ENCODE data around the gene SLC19A1. TPM values are rescaled to one million over a fixed set of nuclear protein-coding genes. Genes with fewer than 3 reads are reported as not detected.
A peak's percentile ranks its signal among the peaks of the same experiment; 100 is the strongest.
"Not testable (repeated sequence)": the region's sequence is repeated elsewhere in the genome, so short reads cannot be mapped to it uniquely, and the experiment has no call there.

Gene SLC19A1
- total and polyA plus RNA-seq, 2 donors from 2014 or later: 5.1 to 7.2 TPM

DNA sequence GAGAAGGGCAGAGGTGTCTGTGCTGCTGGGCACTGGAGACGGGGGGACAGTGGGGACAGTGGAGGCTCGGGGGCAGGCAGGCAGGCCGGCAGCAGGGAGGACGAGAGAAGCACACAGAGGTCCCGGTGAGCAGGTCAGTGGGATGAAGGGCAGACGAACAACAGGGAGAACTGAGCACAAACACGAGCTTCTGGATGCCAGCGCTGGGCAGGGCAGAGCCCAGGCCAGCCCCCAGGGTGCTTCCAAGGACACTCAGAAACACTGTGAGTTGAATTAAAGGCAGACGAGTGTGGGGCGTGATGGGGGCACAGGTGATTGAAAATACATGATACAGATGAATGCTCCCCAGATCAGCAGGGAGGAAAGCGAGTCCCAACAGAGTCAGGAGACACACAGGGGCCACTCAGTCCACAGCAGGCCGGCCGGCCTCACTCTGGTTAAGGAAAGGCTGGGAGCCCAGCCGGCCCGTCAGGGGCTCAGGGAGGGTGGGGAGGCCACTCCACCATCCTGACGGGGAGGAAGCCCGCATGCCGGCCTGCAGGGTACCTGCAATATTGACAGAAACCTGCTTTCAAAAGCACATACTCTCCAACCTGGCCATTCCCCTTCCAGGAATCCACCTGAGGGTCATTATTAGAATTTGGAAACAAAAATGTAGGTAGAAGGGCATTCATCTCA lies 14.1 kb downstream of the SLC19A1 start:
- no peak for FAIRE-seq
- intact Hi-C loops (cut with DNase I): no loop called here
- H3K27ac ChIP-seq (ENCODE audit: low read depth in 2 of 2, low read length in 2 of 2): peak overlapping the region; percentile 37 to 51
- H3K9me3 ChIP-seq (ENCODE audit: control insufficient read depth in 2 of 3, insufficient read depth in 1 of 3, low read length in 3 of 3): no peaks in the 10 kb centered on the region
- no peaks in the 10 kb centered on the region for H3K27me3 ChIP-seq (ENCODE audit: control insufficient read depth, insufficient read depth, low read length)
- H3K4me1 ChIP-seq (ENCODE audit: control insufficient read depth in 2 of 3, insufficient read depth in 2 of 3, low read depth in 1 of 3, low read length in 3 of 3): peaks cover 0 to 24% (median 17%) of the 10 kb centered on the region in 3 donors
- no peak overlapping the region for H3K4me3 ChIP-seq (ENCODE audit: low read length in 3 of 3)
- H3K9ac ChIP-seq (ENCODE audit: low read length in 3 of 3): no peak overlapping the region
- TF ChIP-seq, protein P1, sequence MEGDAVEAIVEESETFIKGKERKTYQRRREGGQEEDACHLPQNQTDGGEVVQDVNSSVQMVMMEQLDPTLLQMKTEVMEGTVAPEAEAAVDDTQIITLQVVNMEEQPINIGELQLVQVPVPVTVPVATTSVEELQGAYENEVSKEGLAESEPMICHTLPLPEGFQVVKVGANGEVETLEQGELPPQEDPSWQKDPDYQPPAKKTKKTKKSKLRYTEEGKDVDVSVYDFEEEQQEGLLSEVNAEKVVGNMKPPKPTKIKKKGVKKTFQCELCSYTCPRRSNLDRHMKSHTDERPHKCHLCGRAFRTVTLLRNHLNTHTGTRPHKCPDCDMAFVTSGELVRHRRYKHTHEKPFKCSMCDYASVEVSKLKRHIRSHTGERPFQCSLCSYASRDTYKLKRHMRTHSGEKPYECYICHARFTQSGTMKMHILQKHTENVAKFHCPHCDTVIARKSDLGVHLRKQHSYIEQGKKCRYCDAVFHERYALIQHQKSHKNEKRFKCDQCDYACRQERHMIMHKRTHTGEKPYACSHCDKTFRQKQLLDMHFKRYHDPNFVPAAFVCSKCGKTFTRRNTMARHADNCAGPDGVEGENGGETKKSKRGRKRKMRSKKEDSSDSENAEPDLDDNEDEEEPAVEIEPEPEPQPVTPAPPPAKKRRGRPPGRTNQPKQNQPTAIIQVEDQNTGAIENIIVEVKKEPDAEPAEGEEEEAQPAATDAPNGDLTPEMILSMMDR (IDR thresholded peaks at IDR 0.05; ENCODE audit: borderline replicate concordance, extremely low read depth, insufficient read depth): no peak
- DNase-seq: peak in 2 of 5 donors; percentile 28 to 70
- peaks cover 0 to 9% (median 6%) of the 10 kb centered on the region in 3 donors for H3K36me3 ChIP-seq (ENCODE audit: control insufficient read depth in 2 of 3, insufficient read depth in 3 of 3, low read length in 3 of 3)

DNA sequence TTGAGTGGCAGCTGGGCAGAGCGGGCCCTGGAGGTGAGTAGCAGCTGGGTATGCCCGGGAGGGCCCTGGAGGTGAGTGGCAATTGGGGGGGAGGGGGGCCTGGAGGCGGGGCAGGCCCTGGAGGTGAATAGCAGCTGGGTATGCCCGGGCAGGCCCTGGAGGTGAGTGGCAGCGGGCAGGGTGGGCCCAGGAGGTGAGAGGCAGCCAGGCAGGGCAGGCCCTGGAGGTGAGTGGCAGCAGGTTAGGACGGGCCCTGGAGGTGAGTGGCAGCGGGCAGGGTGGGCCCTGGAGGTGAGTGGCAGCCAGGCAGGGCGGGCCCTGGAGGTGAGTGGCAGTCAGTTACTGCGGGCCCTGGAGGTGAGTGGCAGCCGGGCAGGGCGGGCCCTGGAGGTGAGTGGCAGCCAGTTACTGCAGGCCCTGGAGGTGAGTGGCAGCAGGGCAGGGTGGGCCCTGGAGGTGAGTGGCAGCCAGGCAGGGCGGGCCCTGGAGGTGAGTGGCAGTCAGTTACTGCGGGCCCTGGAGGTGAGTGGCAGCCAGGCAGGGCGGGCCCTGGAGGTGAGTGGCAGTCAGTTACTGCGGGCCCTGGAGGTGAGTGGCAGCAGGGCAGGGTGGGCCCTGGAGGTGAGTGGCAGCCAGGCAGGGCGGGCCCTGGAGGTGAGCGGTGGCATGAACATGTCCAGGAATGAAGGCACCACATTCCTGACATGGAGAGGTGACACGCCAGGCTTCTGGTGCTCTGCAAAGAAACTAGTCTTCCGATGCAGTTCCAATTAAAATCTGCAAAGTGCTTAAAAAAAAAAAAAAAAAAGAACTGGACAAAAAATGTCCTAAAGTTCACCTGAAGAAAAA lies 14.9 kb downstream of the SLC19A1 start:
- H3K9me3 ChIP-seq (ENCODE audit: control insufficient read depth in 2 of 3, insufficient read depth in 1 of 3, low read length in 3 of 3); intact Hi-C loops (cut with DNase I); FAIRE-seq; H3K27me3 ChIP-seq (ENCODE audit: control insufficient read depth, insufficient read depth, low read length); H3K4me3 ChIP-seq (ENCODE audit: low read length in 3 of 3); H3K9ac ChIP-seq (ENCODE audit: low read length in 3 of 3): not testable (repeated sequence)
- H3K4me1 ChIP-seq (ENCODE audit: control insufficient read depth in 2 of 3, insufficient read depth in 2 of 3, low read depth in 1 of 3, low read length in 3 of 3): peaks cover 0 to 23% (median 17%) of the 10 kb centered on the region in 3 donors
- peaks cover 0 to 11% (median 6%) of the 10 kb centered on the region in 3 donors for H3K36me3 ChIP-seq (ENCODE audit: control insufficient read depth in 2 of 3, insufficient read depth in 3 of 3, low read length in 3 of 3)
- peak in 2 of 5 donors; percentile 51 to 82 for DNase-seq
- peak overlapping the region; percentile 51 to 54 for H3K27ac ChIP-seq (ENCODE audit: low read depth in 2 of 2, low read length in 2 of 2)

DNA sequence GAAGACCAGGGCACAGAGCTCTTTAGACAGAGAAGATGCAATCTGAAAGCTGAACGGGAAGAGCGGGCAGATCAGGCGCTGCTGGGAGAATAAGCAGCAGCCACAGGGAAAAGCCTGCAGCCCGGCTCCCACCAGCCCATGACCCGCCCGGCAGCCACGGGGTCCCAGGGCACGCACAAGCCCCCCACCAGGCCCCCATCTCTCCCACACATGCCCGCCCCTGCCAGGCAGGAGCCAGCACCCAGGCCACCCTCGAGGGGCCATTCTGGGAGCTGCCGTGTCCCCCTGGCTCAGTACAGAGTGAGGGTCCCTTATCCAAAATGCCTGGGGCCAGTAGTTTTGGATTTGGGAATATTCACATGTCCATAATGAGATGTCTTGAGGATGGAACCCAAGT lies 16.3 kb downstream of the SLC19A1 start:
- no peak for FAIRE-seq
- Histone ChIP-seq H3K36me3 (ENCODE audit: control insufficient read depth in 2 of 3, insufficient read depth in 3 of 3, low read length in 3 of 3) (peaks cover 0 to 11% (median 6%) of the 10 kb centered on the region in 3 donors), H3K27me3 (ENCODE audit: control insufficient read depth, insufficient read depth, low read length) (no peaks in the 10 kb centered on the region), H3K4me1 (ENCODE audit: control insufficient read depth in 2 of 3, insufficient read depth in 2 of 3, low read depth in 1 of 3, low read length in 3 of 3) (peaks cover 0 to 23% (median 17%) of the 10 kb centered on the region in 3 donors), H3K9me3 (ENCODE audit: control insufficient read depth in 2 of 3, insufficient read depth in 1 of 3, low read length in 3 of 3) (peaks cover 0 to 5% (median 0%) of the 10 kb centered on the region in 3 donors), H3K27ac (ENCODE audit: low read depth in 2 of 2, low read length in 2 of 2) (peak overlapping the region; percentile 48 to 80), H3K9ac (ENCODE audit: low read length in 3 of 3) (no peak overlapping the region), H3K4me3 (ENCODE audit: low read length in 3 of 3) (no peak overlapping the region)
- peak in 1 of 5 donors; percentile 29 for DNase-seq
- TF ChIP-seq, protein P1 (IDR thresholded peaks at IDR 0.05; ENCODE audit: borderline replicate concordance, extremely low read depth, insufficient read depth): no peak
- intact Hi-C loops (cut with DNase I): no loop called here

Measured in kidney (tissue), 14 donors.